Measurements from ENCODE around the gene NBPF8.
"Not testable (repeated sequence)": the region's sequence is repeated elsewhere in the genome, so short reads cannot be mapped to it uniquely, and the experiment has no call there.

Gene NBPF8

GRCh38 chr1:120414911-120415480 lies at the start of gene NBPF8:
TSS of gene NBPF8 (plus strand) at chr1:120415035. CDS start at chr1:120436523, 21,488 bp downstream.
- DNase-seq: peak; percentile 10

GRCh38 chr1:120367709-120368108 lies 47.1 kb upstream of the NBPF8 start:
- DNase-seq: not testable (repeated sequence)

GRCh38 chr1:120386651-120387050 lies 28.2 kb upstream of the NBPF8 start:
- not testable (repeated sequence) for DNase-seq

DNA sequence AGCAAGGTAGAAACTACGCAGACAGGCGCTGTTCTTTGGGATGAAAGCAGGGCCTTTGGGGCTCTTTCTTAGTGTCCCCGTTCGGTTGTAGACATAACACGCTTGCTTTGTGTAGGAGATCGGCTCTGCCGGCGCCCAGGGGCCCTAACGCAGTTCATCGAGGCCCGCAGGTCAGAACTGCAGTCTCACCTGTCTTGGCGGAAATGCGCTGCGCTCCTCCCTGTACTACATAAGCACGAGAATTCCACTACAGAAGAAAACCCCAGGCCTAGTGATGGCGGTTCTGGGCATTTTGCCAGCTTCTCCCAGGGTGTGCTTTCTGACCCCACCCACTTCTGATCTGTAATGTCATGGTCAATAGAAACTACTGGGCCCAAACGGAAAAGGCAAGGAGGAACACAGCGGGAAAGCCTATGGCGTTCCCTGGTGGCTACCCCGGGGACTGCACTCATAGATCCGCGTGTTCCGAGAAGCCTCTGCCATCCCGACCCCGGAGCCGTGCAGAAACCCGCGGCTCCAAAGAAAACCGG lies 26.2 kb upstream of the NBPF8 start:
- DNase-seq: not testable (repeated sequence)

GRCh38 chr1:120391365-120391764 lies 23.5 kb upstream of the NBPF8 start:
- not testable (repeated sequence) for DNase-seq

GRCh38 chr1:120393316-120394232 lies 21.3 kb upstream of the NBPF8 start:
- DNase-seq: not testable (repeated sequence)

GRCh38 chr1:120405348-120405747 lies 9.5 kb upstream of the NBPF8 start:
- DNase-seq: not testable (repeated sequence)

DNA sequence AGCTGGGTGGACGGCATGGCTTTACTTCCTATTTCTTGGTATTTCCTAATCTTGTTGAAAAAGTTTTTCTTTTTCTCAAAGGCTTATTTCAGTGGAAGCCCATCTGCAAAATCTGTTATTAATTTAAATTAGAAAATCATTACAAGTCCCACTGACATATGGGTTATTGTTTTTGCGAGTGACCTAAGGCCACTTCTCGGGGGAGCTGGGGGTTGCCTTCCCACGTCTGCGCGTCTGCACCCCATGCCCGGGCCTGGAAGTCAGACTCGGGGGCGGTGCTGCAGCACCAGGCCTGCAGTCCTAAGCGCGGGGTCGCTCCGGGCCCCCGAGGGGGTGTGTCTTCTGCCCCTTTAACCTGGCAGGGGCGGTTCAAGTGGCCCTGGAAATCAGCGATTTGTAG lies 384 bp upstream of the NBPF8 start:
- not testable (repeated sequence) for DNase-seq

DNA sequence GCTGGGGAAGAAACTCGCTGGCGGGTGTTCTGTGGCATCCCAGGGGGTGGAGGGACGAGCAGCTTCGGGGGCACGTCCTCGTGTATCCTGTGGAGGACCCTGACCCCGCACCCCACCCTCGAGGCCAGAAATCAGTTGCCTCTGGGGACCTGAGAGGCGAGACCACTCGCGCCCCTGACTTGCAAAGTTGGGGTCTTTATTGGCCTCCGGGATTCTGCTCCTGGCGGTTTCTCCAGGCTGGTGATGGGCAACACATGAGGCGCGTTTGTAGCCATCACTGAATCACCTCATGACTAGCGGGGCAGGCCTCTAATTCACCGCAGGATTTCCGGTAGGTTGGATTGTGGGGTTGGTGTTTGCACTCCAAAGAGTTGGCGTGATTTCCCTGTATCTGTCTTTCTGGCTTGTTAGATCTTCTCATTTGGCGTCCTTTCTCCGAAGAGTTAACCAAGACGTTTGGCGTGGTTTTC lies 692 bp downstream of the NBPF8 start:
- DNase-seq: not testable (repeated sequence)

DNA sequence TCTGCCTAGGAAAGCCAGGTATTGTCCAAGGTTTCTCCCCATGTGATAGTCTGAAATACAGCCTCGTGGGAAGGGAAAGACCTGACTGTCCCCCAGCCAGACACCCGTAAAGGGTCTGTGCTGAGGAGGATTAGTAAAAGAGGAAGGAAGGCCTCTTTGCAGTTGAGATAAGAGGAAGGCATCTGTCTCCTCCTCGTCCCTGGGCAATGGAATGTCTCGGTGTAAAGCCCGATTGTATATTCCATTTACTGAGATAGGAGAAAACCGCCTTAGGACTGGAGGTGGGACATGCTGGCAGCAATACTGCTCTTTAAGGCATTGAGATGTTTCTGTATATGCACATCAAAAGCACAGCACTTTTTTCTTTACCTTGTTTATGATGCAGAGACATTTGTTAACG lies 10.2 kb downstream of the NBPF8 start:
- not testable (repeated sequence) for DNase-seq

GRCh38 chr1:120431626-120432025 lies 16.8 kb downstream of the NBPF8 start:
- DNase-seq: not testable (repeated sequence)

DNA sequence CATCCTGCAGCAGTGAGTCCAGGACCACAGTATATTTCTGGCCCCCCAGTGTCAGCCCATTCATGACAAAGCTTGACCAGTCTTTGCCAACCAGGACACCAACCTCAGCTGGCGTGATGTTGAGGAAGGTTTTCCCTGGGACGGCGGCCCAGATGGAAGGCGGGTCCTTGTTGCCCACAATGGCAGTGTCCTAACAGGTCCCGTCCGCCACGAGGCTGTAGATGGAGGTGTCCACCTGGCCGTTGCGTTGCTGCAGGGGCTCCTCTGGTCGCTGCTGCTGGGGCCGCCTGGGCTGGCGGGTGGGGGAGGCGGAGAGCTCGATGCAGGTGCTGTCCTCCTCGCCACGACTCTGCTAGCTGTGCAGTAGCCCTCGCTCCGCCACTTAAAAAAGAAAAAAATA lies 19.0 kb downstream of the NBPF8 start:
- not testable (repeated sequence) for DNase-seq

- DNase-seq: not testable (repeated sequence)
Observed at GRCh38 chr1:120449124-120449523, 34.3 kb downstream of the NBPF8 start.
